ENCODE data around the gene C16orf87.

Gene C16orf87

GRCh38 chr16:46828292-46828691 lies 2.7 kb downstream of the C16orf87 start:
- TF ChIP-seq CTCF (conservative IDR thresholded peaks at IDR 0.05; ENCODE audit: low read length), result no peak
- no peak for DNase-seq (ENCODE audit: low read depth)
- no peak overlapping the region for H3K4me3 ChIP-seq (ENCODE audit: low read length)

- no peak overlapping the region for H3K4me3 ChIP-seq (ENCODE audit: low read length)
These were observed 4.3 kb downstream of the C16orf87 start for GRCh38 chr16:46826631-46827030.

GRCh38 chr16:46822270-46822669 lies 8.7 kb downstream of the C16orf87 start:
- DNase-seq (ENCODE audit: low read depth), result peak; percentile 51
- H3K4me3 ChIP-seq (ENCODE audit: low read length), result no peak overlapping the region
- no peak for TF ChIP-seq CTCF (conservative IDR thresholded peaks at IDR 0.05; ENCODE audit: low read length)

More at GRCh38 chr16:46826631-46827030, 4.3 kb downstream of the C16orf87 start:
- no peak for TF ChIP-seq CTCF (conservative IDR thresholded peaks at IDR 0.05; ENCODE audit: low read length)
- DNase-seq (ENCODE audit: low read depth), result no peak

- TF ChIP-seq CTCF (conservative IDR thresholded peaks at IDR 0.05; ENCODE audit: low read length), result no peak
- no peak overlapping the region for H3K4me3 ChIP-seq (ENCODE audit: low read length)
- DNase-seq (ENCODE audit: low read depth), result peak; percentile 1
These were observed 13.0 kb downstream of the C16orf87 start for GRCh38 chr16:46817961-46818360.

- H3K4me3 ChIP-seq (ENCODE audit: low read length), result no peak overlapping the region
- no peak for TF ChIP-seq CTCF (conservative IDR thresholded peaks at IDR 0.05; ENCODE audit: low read length)
- no peak for DNase-seq (ENCODE audit: low read depth)
These were observed 16.2 kb downstream of the C16orf87 start for GRCh38 chr16:46814790-46815189.

GRCh38 chr16:46813611-46814010 lies 17.4 kb downstream of the C16orf87 start:
- DNase-seq (ENCODE audit: low read depth), result no peak
- TF ChIP-seq CTCF (conservative IDR thresholded peaks at IDR 0.05; ENCODE audit: low read length), result no peak
- H3K4me3 ChIP-seq (ENCODE audit: low read length), result no peak overlapping the region

- TF ChIP-seq CTCF (conservative IDR thresholded peaks at IDR 0.05; ENCODE audit: low read length), result no peak
- no peak for DNase-seq (ENCODE audit: low read depth)
- H3K4me3 ChIP-seq (ENCODE audit: low read length), result no peak overlapping the region
These were observed 18.0 kb downstream of the C16orf87 start for GRCh38 chr16:46812781-46813540.
